Measurements from ENCODE around the gene MTAP.

DNA sequence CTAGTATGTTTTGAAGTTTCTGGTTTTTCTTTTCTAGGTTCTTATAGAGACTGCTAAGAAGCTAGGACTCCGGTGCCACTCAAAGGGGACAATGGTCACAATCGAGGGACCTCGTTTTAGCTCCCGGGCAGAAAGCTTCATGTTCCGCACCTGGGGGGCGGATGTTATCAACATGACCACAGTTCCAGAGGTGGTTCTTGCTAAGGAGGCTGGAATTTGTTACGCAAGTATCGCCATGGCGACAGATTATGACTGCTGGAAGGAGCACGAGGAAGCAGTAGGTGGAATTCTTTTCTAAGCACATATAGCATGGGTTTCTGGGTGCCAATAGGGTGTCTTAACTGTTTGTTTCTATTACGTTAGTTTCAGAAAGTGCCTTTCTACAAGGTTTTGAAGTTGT lies 52.2 kb downstream of the MTAP start:
- TF ChIP-seq, protein P1, sequence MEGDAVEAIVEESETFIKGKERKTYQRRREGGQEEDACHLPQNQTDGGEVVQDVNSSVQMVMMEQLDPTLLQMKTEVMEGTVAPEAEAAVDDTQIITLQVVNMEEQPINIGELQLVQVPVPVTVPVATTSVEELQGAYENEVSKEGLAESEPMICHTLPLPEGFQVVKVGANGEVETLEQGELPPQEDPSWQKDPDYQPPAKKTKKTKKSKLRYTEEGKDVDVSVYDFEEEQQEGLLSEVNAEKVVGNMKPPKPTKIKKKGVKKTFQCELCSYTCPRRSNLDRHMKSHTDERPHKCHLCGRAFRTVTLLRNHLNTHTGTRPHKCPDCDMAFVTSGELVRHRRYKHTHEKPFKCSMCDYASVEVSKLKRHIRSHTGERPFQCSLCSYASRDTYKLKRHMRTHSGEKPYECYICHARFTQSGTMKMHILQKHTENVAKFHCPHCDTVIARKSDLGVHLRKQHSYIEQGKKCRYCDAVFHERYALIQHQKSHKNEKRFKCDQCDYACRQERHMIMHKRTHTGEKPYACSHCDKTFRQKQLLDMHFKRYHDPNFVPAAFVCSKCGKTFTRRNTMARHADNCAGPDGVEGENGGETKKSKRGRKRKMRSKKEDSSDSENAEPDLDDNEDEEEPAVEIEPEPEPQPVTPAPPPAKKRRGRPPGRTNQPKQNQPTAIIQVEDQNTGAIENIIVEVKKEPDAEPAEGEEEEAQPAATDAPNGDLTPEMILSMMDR (IDR thresholded peaks at IDR 0.05; ENCODE audit: low read depth, low read length, poor library complexity, severe bottlenecking) = no peak
- TF ChIP-seq EZH2phosphoT487 (IDR thresholded peaks at IDR 0.05; ENCODE audit: borderline replicate concordance, low read length) = no peak

All from DOHH2 (cell line).